Measurements from ENCODE around the gene TBC1D5.

DNA sequence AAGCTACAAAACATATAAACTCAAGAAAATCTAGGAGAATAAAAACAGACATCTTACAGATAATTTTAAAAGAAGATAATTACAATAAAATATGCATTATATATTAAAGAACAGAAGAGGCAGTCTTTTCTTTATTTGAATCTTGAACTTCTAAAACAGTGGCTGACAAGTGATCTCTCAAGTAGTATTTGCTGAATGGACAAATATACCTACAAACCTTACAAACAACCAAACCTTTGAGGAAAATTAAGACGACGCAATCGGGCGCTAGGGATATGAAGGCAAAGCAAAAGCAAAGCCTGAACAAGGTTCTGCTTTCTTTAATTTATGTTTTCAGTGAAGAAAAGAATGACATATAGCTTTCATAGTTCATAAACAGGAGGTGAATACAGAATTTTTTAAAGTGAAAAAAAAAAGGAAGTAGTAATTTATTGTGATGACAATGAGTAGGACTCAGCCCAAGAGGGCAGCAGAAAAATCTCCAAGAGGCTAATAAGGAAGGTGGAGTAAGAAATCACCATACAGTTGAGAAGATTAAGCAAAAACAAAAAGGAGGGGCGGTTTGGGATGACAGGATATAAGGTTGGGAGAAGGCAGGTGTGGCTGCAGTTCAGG is 347.8 kb downstream of the TBC1D5 start:
- TF ChIP-seq POLR2AphosphoS5 (IDR thresholded peaks at IDR 0.05) (no peak), POLR2A (IDR thresholded peaks at IDR 0.05) (no peak), EP300 (IDR thresholded peaks at IDR 0.05; ENCODE audit: low read depth) (no peak)
- TF ChIP-seq, protein P1, sequence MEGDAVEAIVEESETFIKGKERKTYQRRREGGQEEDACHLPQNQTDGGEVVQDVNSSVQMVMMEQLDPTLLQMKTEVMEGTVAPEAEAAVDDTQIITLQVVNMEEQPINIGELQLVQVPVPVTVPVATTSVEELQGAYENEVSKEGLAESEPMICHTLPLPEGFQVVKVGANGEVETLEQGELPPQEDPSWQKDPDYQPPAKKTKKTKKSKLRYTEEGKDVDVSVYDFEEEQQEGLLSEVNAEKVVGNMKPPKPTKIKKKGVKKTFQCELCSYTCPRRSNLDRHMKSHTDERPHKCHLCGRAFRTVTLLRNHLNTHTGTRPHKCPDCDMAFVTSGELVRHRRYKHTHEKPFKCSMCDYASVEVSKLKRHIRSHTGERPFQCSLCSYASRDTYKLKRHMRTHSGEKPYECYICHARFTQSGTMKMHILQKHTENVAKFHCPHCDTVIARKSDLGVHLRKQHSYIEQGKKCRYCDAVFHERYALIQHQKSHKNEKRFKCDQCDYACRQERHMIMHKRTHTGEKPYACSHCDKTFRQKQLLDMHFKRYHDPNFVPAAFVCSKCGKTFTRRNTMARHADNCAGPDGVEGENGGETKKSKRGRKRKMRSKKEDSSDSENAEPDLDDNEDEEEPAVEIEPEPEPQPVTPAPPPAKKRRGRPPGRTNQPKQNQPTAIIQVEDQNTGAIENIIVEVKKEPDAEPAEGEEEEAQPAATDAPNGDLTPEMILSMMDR (IDR thresholded peaks at IDR 0.05) = no peak
